SK-N-SH treated with all-trans-retinoic acid at 6 μM for 48 hours (cell line): Measurements from ENCODE around the gene ZNF215.

Experiments
- ATAC-seq: fragments of 200-7000 bp; cut with Tn5 transposase; 3 replicates; pipeline ENCODE4 v1.9.1; 2020; ENCODE audit warnings: mild to moderate bottlenecking, moderate library complexity
- ARNTL ChIP-seq: fragments of 450-650 bp; formaldehyde crosslinking; IDR thresholded peaks from 2 replicates; pipeline ENCODE4 v1.5.0; 2020; ENCODE audit warnings: low read depth, mild to moderate bottlenecking, moderate library complexity, borderline replicate concordance
- BACH2 ChIP-seq: fragments of 250-450 bp; sonication (Bioruptor Pico); IDR thresholded peaks from 2 replicates; pipeline ENCODE4 v1.9.0; 2021; ENCODE audit warnings: mild to moderate bottlenecking, borderline replicate concordance
- CREB5 ChIP-seq: fragments of 250-450 bp; sonication (Bioruptor Pico); IDR thresholded peaks from 2 replicates; pipeline ENCODE4 v1.5.1; 2020; ENCODE audit warnings: low read depth, mild to moderate bottlenecking, moderate library complexity
- CSDC2 ChIP-seq: fragments of 250-450 bp; sonication (Bioruptor Pico); IDR thresholded peaks from 2 replicates; pipeline ENCODE4 v1.5.0; 2020; ENCODE audit warnings: mild to moderate bottlenecking, moderate library complexity
- CSRNP3 ChIP-seq: fragments of 250-450 bp; sonication (Bioruptor Pico); IDR thresholded peaks from 2 replicates; pipeline ENCODE4 v1.5.1; 2021; ENCODE audit warnings: mild to moderate bottlenecking, moderate library complexity
- ESRRG ChIP-seq: fragments of 250-450 bp; sonication (Bioruptor Pico); IDR thresholded peaks from 2 replicates; pipeline ENCODE4 v1.6.1; 2021; ENCODE audit warnings: mild to moderate bottlenecking
- GLIS3 ChIP-seq: fragments of 250-450 bp; sonication (Bioruptor Pico); IDR thresholded peaks from 2 replicates; pipeline ENCODE4 v1.5.0; 2020; ENCODE audit warnings: mild to moderate bottlenecking, moderate library complexity
- ISL1 ChIP-seq: fragments of 250-450 bp; sonication (Bioruptor Pico); IDR thresholded peaks from 2 replicates; pipeline ENCODE4 v2.1.2; 2022; ENCODE audit warnings: mild to moderate bottlenecking, moderate library complexity
- OSR1 ChIP-seq: fragments of 250-450 bp; sonication (Bioruptor Pico); IDR thresholded peaks from 2 replicates; pipeline ENCODE4 v1.8.0; 2022; ENCODE audit warnings: moderate library complexity, mild to moderate bottlenecking, inconsistent platforms
- PATZ1 ChIP-seq: fragments of 250-450 bp; sonication (Bioruptor Pico); IDR thresholded peaks from 2 replicates; pipeline ENCODE4 v1.8.0; 2020; ENCODE audit warnings: mild to moderate bottlenecking, moderate library complexity, borderline replicate concordance
- POU6F1 ChIP-seq: fragments of 250-450 bp; sonication (Bioruptor Pico); IDR thresholded peaks from 2 replicates; pipeline ENCODE4 v1.8.0; 2021; ENCODE audit warnings: low read depth, mild to moderate bottlenecking, moderate library complexity, borderline replicate concordance
- PPARA ChIP-seq: fragments of 250-450 bp; sonication (Bioruptor Pico); IDR thresholded peaks from 2 replicates; pipeline ENCODE4 v1.5.0; 2020; ENCODE audit warnings: mild to moderate bottlenecking, borderline replicate concordance
- RARB ChIP-seq: fragments of 250-450 bp; sonication (Bioruptor Pico); IDR thresholded peaks from 2 replicates; pipeline ENCODE4 v1.8.0; 2021; ENCODE audit warnings: mild to moderate bottlenecking, moderate library complexity
- SNAI2 ChIP-seq: fragments of 250-450 bp; sonication (Bioruptor Pico); IDR thresholded peaks from 2 replicates; pipeline ENCODE4 v1.5.0; 2020; ENCODE audit warnings: mild to moderate bottlenecking, moderate library complexity
- TCF4 ChIP-seq: fragments of 250-450 bp; sonication (Bioruptor Pico); IDR thresholded peaks from 2 replicates; pipeline ENCODE4 v1.8.0; 2021; ENCODE audit warnings: mild to moderate bottlenecking, moderate library complexity, borderline replicate concordance
- TSHZ2 ChIP-seq: fragments of 250-450 bp; sonication (Bioruptor Pico); IDR thresholded peaks from 2 replicates; pipeline ENCODE4 v1.5.0; 2020; ENCODE audit warnings: mild to moderate bottlenecking, moderate library complexity
- ZC3H10 ChIP-seq: fragments of 250-450 bp; sonication (Bioruptor Pico); IDR thresholded peaks from 2 replicates; pipeline ENCODE4 v1.5.1; 2021; ENCODE audit warnings: mild to moderate bottlenecking, moderate library complexity
- ZFP3 ChIP-seq: fragments of 250-450 bp; sonication (Bioruptor Pico); IDR thresholded peaks from 2 replicates; pipeline ENCODE4 v1.5.0; 2020; ENCODE audit warnings: mild to moderate bottlenecking, moderate library complexity
- ZFP30 ChIP-seq: fragments of 450-650 bp; formaldehyde crosslinking; IDR thresholded peaks from 2 replicates; pipeline ENCODE4 v1.5.0; 2022; ENCODE audit warnings: mild to moderate bottlenecking, moderate library complexity
- ZNF565 ChIP-seq: fragments of 450-650 bp; formaldehyde crosslinking; conservative IDR thresholded peaks from 2 replicates; pipeline ENCODE4 v1.5.0; 2020; ENCODE audit warnings: low read depth, mild to moderate bottlenecking, moderate library complexity
- ZNF70 ChIP-seq: fragments of 450-650 bp; formaldehyde crosslinking; IDR thresholded peaks from 2 replicates; pipeline ENCODE4 v1.5.0; 2020; ENCODE audit warnings: mild to moderate bottlenecking, moderate library complexity
- ZNF8 ChIP-seq: fragments of 450-650 bp; formaldehyde crosslinking; IDR thresholded peaks from 2 replicates; pipeline ENCODE4 v1.5.0; 2020; ENCODE audit warnings: mild to moderate bottlenecking, moderate library complexity

Gene ZNF215

GRCh38 chr11:6992457-6993417, 66.5 kb downstream of the ZNF215 start:
- ATAC-seq, result peak; percentile 81
- TF ChIP-seq ZC3H10 (CRISPR knock-in tag), result no peak
- no peak for TF ChIP-seq TSHZ2 (CRISPR knock-in tag)
- TF ChIP-seq ZFP30 (CRISPR knock-in tag), result no peak
- no peak for TF ChIP-seq CSDC2 (CRISPR knock-in tag)
- no peak for TF ChIP-seq OSR1
- no peak for TF ChIP-seq ZNF70
- no peak for TF ChIP-seq GLIS3 (CRISPR knock-in tag)
- no peak for TF ChIP-seq PPARA (CRISPR knock-in tag)
- TF ChIP-seq ESRRG (CRISPR knock-in tag), result no peak
- no peak for TF ChIP-seq CSRNP3
- TF ChIP-seq RARB, result no peak
- no peak for TF ChIP-seq ZFP3 (CRISPR knock-in tag)
- TF ChIP-seq PATZ1 (CRISPR knock-in tag), result no peak
- no peak for TF ChIP-seq SNAI2
- TF ChIP-seq ZNF8 (CRISPR knock-in tag), result no peak
- no peak for TF ChIP-seq ISL1 (CRISPR knock-in tag)
- no peak for TF ChIP-seq TCF4 (CRISPR knock-in tag)
- TF ChIP-seq POU6F1 (CRISPR knock-in tag), result no peak
- no peak for TF ChIP-seq ZNF565 (CRISPR knock-in tag)

GRCh38 chr11:6995703-6996102, 69.5 kb downstream of the ZNF215 start:
- no peak for ATAC-seq
- TF ChIP-seq ZNF565 (CRISPR knock-in tag) (no peak), ZC3H10 (CRISPR knock-in tag) (no peak), BACH2 (CRISPR knock-in tag) (no peak), SNAI2 (no peak), ISL1 (CRISPR knock-in tag) (no peak), PATZ1 (CRISPR knock-in tag) (no peak), TSHZ2 (CRISPR knock-in tag) (no peak), OSR1 (no peak), CSDC2 (CRISPR knock-in tag) (no peak), CREB5 (no peak), POU6F1 (CRISPR knock-in tag) (no peak), ARNTL (CRISPR knock-in tag) (no peak), ZNF70 (no peak), ZFP3 (CRISPR knock-in tag) (no peak), ZNF8 (CRISPR knock-in tag) (no peak), TCF4 (CRISPR knock-in tag) (no peak)
